ENCODE measurements around the gene CHTF8.

DNA sequence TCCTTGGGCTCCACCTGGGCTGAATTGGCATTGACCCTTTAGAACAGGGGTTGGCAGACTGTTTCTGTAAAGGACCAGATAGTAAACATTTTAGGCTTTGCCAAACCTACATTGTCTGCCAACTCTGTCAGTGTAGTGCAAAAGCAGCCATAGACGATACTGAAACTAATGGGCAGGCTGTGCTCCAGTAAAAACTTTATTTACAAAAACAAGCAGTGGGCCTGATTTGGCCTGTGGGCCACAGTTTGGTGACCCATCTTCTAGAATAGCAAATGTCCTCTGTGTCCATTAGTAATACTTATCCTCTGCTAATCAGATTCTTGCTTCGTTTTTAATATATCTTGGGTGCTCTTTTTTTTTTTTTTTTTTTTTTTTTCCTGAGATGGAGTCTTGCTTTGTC, 6.2 kb upstream of the CHTF8 start:
- TF ChIP-seq, protein P1, sequence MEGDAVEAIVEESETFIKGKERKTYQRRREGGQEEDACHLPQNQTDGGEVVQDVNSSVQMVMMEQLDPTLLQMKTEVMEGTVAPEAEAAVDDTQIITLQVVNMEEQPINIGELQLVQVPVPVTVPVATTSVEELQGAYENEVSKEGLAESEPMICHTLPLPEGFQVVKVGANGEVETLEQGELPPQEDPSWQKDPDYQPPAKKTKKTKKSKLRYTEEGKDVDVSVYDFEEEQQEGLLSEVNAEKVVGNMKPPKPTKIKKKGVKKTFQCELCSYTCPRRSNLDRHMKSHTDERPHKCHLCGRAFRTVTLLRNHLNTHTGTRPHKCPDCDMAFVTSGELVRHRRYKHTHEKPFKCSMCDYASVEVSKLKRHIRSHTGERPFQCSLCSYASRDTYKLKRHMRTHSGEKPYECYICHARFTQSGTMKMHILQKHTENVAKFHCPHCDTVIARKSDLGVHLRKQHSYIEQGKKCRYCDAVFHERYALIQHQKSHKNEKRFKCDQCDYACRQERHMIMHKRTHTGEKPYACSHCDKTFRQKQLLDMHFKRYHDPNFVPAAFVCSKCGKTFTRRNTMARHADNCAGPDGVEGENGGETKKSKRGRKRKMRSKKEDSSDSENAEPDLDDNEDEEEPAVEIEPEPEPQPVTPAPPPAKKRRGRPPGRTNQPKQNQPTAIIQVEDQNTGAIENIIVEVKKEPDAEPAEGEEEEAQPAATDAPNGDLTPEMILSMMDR (IDR thresholded peaks at IDR 0.05; ENCODE audit: poor library complexity): no peak
- TF ChIP-seq EZH2phosphoT487 (IDR thresholded peaks at IDR 0.05; ENCODE audit: low read depth, severe bottlenecking, unreplicated experiment): no peak
